ENCODE results near the gene SYT13.
"Not testable (repeated sequence)": the region's sequence is repeated elsewhere in the genome, so short reads cannot be mapped to it uniquely, and the experiment has no call there.

Gene SYT13

DNA sequence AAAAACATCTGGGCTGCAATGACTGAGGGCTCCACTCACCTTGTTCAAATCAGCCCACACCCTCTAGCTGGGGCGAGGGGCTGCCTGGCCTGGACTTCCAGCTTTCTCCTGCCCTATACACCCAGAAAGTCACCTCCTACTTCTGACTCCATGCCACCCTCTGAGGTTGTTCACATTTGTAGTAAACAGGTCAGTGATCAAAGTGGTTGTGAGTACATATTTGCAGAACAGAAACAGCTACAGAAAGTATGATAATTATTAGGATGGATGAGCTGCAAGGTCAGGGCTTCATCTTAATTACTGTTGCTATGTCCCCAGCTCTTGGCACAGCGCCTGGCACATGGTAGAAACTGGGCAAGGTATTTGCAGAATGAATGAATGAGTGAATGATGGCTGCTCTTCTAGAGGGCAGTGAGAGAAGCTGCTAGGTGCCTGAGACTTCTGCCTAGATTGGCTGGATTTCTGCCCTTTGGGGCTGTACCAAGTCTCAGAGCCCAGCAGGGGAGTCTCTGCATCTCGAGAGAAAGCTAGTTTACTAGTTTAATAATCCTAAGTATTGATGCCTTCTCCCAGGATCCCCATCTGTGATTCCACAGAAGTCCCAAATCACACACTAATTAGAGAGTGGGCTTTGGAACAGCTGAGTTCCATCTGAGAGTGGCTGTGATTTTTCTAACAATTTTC, 36.0 kb downstream of the SYT13 start:
- in situ Hi-C loops (cut with HindIII; ENCODE audit: low sequenced_read_pairs), result no loop called here

DNA sequence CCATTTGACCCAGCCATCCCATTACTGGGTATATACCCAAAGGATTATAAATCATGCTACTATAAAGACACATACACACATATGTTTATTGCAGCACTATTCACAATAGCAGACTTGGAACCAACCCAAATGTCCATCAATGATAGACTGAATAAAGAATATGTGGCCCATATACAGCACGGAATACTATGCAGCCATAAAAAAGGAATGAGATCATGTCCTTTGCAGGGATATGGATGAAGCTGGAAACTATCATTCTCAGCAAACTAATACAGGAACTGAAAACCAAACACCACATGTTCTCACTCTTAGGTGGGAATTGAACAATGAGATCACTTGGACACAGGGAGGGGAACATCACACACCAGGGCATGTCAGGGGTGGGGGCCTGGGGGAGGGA, 36.8 kb downstream of the SYT13 start:
- in situ Hi-C loops (cut with HindIII; ENCODE audit: low sequenced_read_pairs), result not testable (repeated sequence)

DNA sequence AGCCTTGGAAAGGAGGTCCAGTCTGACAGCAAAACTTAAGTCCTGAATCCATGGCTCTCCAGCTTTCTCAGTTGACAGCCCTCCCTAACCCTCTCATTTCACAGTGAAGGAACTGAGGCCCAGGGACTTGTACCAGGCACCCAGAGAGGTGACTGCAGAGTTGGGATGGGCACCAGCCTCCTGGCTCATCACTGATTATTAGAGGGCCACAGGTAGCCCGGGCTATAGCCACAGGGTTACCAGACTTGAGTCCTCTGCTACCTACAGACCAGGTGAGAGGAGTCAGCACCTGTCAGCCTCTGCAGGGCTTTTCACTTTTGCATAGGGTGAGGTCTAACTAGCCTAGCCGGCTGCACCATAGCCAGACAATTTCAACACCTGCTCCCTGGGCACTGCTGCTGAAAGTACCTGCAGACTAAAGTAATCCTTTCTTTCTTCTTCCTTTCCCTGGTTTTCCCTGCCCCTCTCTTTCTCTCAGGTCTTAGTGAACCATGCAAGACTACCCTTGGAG, 37.6 kb downstream of the SYT13 start:
- in situ Hi-C loops (cut with HindIII; ENCODE audit: low sequenced_read_pairs), result no loop called here

DNA sequence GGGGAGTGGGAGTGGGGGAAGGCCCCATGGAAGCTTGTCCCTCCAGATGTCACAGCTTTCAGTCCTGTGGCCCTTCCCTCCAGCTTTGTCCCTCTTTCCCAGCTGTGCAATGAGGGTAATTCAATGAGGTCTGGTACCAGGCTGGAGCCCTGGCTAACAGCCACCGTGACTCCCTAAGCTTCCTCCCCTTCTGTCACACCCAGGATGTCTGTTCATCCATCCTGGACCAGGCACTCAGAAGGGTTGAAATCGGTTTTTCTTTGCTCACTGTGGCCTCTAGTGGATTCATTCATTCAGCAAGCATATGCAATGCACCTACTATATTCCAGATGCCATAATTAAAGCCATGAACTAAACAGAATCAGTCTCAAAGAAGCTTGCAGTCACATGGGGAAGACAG, 38.7 kb downstream of the SYT13 start:
- in situ Hi-C loops (cut with HindIII; ENCODE audit: low sequenced_read_pairs), result no loop called here

DNA sequence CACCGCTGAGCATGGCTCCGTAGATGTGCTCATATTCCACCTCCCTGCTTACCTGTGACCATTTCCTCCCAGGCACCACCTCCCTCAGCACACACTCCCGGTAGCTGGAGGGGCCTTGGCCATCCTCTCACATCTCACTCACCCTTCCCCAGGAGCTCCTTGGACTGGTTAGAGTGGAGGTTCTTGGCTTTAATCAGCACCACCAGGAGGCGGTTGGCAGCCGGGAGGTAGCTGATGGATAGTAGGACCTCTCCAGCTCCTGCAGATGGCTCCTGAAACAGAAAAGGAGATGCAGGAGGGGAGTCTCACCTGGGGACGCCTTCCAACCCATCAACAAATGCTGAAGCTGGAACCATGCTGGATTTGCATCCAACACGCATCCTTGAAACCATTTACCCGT, 39.9 kb downstream of the SYT13 start:
- in situ Hi-C loops (cut with HindIII; ENCODE audit: low sequenced_read_pairs), result no loop called here

DNA sequence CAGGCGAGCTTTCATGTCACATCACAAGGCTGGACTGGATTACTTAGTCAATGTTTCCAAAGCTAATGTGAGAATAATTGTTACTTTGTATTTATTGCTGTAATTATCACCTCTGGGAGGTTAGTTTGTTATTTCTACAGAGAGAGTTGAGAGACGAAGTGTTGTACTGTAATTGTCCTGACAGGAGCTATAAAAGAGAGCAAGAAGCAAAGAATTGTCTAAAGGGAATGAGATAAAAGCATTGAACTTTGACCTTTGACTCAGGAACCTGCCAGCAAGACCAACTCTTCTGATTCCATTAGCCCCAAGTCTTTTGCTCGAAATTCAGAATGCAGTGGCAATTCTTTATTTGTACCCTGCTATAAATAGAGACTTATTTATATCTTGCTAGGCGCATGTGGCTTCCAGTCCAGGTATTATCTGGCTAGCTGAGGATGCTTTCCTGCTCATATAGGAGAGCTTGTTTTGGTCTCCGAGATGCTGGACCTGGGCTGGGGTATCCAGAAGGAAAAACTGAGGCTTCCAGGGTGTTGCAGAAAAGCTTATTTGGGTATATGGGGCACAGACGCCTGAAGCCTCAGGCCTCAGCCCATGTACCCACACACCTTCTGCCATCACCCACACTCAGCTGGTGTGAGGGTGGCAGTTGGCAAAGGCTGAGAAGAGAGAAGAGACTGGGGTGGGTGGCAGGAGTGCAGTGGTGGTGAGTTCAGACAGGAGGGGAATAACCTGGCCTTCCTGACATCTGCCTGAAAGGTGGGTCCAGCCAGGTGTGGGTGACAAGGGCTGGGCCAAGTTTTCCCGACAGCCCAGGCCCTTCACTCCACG, 40.7 kb downstream of the SYT13 start:
- in situ Hi-C loops (cut with HindIII; ENCODE audit: low sequenced_read_pairs), result no loop called here

DNA sequence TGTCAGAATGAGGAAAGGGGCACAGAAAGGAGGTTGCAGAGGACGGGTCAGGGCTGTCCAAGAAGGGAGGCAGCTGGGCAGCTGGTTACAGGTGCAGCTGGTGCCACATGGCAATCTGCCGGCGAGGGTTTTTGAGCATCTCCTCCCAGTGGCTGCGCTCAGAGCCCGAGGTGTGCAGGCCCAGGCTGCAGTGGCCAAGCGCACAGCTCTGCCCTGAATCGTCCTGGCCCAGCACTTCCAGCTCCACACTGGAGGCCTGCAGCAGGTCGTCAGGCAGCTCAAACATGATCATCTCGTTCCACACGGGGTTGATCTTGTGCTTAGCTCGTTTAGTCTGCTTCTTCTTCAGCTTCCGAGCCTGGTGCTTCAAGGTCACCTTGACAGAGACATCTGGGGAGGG, 42.2 kb downstream of the SYT13 start:
- in situ Hi-C loops (cut with HindIII; ENCODE audit: low sequenced_read_pairs), result no loop called here

DNA sequence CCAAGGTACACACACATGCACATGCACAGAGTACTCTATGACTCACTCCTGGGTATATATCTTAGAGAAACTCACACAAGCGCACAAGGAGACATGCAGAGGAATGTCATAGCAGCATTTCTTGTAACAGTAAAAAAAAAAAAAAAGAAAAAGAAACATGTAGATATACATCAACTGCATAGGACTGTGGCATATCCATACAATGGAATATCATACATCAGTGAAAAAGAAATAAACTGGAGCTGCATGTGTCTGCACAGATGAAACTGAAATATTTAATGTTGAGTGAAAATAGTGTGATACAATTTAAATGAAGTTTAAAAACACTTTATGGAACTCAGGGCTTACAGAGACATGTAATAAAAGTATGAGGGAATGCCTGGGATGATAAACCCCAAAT, 46.4 kb downstream of the SYT13 start:
- in situ Hi-C loops (cut with HindIII; ENCODE audit: low sequenced_read_pairs), result no loop called here

DNA sequence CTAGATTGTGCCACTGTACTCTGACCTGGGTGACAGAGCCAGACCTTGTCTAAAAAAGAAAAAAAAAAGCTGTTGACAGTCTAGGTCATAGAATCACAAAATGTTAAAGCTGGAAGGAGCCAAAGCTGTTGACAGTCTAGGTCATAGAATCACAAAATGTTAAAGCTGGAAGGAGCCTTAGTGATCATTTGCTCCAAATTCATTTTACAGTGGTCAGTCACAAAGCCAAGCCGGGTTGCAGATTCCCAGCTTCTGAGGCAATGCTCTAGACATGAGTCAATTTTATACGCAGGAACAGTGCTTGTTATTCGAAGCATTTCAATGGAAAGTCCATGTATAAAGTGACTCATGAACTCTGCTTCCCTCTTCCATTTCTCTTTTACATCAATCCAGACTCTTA, 47.4 kb downstream of the SYT13 start:
- in situ Hi-C loops (cut with HindIII; ENCODE audit: low sequenced_read_pairs), result no loop called here

DNA sequence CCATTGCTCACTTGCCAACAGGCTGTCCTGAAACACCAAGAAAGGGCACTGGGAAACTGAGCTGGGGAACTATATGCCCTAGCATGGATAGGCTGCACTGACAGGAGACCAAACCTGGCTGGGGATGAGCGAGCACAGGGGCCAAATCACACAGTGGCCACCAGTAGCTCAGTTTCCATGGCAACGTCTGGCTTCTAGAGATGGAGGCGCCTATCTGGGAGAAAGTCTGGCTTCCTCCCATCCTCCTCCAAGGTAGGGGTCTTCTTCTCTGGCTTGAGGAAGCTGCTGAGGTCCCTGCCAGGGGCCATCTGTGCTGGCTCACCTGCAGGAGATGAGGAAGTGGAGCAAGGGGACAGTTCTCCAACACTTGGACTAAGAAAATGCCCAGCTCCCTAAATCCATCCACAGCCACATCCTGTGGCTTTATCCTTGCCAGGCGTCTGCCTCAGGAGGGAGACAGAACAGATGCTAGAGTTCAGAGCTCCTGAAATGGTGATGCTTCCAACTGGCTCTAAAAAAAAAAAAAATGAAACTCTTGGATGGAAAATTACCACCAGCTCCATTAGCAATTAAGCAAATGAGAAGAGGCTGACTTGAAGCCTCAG, 48.3 kb downstream of the SYT13 start:
- in situ Hi-C loops (cut with HindIII; ENCODE audit: low sequenced_read_pairs), result no loop called here

DNA sequence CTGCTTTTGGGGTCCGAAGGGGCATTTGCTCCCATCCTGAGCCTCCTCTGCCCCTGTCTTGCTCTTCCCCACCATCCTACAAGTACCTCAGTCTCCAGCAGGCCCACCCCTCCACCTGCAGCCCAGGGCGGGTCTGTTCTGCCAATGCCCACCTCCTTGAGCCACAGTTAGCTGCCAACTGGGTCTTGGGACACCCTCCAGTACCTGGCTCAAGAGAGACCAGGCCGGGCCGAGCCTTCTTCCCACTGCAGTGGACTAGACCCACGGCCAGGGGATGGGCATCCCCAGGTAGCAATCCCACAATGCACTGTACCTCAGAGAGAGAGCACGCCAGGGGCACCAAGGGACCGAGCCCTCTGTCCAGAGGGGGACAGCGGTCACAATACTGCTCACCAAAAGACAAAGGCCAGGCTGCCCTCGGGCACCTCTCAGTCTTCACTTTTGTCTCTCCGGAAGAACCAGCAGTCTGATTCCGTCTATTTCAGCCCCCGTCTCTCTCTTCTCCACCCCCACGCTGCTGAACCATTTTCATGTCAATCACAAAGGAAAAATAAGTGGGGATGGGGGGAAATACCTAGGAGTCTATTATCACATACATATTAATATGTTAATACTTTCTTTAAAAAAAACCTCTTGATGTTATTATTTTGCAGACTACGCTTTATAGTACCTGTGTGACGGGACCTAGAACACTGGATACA, 51.7 kb downstream of the SYT13 start:
- in situ Hi-C loops (cut with HindIII; ENCODE audit: low sequenced_read_pairs), result no loop called here

DNA sequence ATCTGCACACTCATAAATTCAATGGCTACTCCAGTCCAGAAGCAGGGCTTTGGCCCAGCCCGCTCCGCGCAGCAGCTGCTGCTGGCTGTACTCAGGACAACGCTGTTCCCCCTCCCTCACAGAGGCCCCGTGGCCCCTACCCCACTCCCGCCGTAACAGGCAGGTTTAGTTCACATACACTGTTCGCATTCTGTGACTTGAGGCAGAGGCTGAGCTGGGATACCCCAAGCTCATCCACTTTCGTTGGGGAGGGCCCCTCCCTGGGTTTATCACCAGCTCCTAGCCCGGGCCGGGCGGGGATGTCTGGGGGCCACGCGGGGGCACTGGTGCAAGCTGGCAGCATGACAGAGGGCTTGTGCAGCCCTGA, 52.4 kb downstream of the SYT13 start:
- in situ Hi-C loops (cut with HindIII; ENCODE audit: low sequenced_read_pairs), result no loop called here

DNA sequence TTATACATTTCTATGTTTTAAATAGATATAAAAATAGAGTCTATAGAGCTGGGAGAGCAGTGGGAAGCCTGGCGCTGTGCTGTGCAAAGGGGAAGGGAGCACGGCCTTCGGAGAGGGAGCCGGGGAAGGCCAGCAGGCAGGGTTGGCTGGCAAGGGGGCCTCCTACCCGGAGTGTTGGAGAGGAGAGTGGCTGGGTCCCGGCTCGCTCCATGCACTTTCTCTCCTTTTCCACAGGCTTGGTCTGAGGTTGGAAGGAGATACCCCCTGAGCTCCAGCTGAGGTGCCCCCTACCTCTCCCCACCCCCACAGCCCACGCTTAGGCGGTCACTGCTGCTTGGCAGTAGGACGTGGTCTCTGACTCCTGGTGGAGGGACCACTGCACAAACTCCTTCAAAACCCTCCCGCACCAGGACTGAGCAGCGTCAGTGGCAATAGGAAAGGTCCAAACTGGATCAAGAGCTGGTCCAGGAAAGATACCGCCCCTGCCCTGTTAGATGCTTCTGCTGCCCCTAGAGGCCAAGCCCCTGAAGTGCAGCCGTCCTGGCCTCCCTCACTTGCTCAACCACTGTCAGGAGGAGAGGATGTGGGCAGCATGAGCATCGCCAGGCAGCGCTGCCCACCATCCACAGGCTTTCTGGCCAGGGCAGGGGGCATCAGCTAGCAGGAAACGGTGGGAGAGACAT, 52.9 kb downstream of the SYT13 start:
- in situ Hi-C loops (cut with HindIII; ENCODE audit: low sequenced_read_pairs), result no loop called here

DNA sequence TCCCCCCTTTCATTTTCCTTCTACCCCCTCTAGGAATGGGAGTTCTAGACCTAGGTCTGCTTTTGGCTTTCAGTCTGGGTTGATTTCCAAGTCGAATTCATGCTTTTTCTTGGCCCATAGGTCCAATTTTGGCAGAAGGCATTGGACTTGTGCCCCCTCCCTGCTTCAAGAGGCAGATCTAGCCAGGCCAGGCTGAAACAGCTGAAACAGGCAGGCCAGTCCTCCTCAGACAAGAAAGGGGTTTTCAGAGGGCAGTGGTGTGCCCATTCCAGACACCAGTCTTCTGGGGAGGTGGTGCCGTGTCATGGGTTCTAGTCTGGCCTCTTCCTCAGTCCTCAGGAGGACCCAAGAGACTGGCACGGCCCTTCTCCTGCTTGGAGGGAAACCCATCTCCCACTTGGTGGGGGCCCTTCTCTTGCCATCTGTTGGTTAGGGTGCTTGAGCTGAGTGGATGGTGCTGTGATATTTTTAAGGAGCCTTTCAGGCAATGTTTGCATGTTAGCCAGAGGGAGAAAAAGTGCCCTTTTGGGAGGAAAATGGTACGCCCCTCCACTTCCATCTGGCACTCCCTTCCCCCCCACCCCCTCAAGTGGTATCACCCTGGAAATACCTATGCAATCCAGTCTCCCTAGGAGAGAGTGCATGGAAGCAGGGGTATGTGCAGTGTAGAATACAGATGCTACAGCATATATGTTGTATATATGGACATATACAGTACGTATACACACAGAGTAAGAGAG, 53.6 kb downstream of the SYT13 start:
- in situ Hi-C loops (cut with HindIII; ENCODE audit: low sequenced_read_pairs), result no loop called here

DNA sequence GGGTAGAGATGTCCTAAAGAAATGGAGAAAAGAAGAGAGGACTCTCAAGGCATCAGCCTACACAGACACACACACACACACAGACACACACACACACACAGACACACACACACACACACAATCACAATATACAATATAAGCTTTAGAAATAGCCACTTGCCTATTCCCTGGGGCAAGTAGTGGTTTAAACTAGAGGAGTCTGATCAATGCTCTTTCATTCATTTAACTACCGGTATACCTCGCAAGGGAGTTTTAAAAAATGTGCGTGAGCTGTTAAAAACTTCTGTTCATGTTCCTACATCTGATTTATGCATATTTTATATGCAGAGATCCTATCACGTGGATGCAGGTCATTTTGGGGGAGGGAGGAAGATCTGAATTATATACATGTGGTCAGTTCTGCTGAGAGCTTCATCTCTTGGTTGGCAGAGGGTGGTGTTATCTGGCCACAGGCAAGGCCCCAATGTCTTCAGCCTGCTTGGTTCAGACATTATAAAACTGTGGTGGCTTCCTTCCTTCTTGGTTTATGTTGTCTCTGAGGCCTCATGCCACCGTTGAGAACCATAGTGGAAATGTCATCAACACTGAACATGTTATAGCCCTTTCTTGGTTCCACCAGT, 56.6 kb downstream of the SYT13 start:
- in situ Hi-C loops (cut with HindIII; ENCODE audit: low sequenced_read_pairs), result no loop called here

DNA sequence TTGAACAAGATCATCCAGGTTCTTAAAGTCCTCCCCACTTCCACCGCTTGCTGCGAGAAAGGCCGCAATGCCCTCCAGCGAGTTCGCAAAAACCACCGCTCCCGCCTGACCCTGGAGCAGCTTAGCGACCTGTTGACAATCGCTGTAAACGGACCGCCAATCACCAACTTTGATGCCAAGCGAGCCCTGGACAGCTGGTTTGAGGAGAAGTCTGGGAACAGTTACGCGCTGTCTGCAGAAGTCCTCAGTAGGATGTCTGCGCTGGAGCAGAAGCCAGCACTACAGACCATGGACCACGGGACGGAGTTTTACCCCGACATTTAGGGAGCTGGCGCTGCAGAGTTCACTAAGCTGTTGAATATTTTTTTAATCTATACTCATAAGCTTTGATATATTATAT, 58.3 kb downstream of the SYT13 start:
- in situ Hi-C loops (cut with HindIII; ENCODE audit: low sequenced_read_pairs), result no loop called here

DNA sequence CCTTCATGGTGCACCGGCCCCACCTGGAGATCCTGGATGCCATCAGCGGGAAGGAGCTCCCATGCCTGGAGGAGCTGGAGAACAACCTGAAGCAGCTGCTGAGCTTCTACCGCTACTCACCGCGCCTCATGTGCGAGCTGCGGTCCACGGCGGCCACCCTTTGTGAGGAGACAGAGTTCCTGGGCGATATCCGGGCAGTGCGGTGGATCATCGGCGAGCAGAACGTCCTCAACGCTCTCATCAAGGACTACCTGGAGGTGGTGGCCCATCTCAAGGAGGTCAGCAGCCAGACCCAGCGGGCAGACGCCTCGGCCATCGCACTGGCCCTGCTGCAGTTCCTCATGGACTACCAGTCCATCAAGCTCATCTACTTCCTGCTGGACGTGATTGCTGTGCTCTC, 59.2 kb downstream of the SYT13 start:
- in situ Hi-C loops (cut with HindIII; ENCODE audit: low sequenced_read_pairs), result no loop called here

DNA sequence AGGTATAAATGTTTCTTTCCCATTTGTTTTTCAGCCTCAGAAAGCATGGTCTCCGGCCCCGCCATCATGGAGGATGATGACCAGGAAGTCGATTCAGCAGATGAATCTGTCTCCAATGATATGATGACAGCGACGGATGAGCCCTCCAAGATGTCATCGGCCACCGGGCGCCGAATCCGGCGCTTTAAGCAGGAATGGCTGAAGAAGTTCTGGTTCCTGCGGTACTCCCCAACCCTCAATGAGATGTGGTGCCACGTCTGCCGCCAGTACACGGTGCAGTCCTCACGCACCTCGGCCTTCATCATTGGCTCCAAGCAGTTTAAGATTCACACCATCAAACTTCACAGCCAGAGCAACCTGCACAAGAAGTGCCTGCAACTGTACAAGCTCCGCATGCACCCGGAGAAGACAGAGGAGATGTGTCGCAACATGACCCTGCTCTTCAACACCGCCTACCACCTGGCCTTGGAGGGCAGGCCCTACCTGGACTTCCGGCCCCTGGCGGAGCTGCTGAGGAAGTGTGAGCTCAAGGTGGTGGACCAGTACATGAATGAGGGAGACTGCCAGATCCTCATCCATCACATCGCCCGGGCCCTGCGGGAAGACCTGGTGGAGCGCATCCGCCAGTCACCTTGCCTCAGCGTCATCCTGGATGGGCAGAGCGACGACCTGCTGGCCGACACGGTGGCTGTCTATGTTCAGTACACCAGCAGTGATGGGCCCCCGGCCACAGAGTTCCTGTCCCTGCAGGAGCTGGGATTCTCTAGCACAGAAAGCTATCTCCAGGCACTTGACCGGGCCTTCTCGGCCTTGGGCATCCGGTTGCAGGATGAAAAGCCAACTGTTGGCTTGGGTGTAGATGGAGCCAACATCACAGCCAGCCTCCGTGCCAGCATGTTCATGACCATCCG, 59.9 kb downstream of the SYT13 start:
- in situ Hi-C loops (cut with HindIII; ENCODE audit: low sequenced_read_pairs), result no loop called here

DNA sequence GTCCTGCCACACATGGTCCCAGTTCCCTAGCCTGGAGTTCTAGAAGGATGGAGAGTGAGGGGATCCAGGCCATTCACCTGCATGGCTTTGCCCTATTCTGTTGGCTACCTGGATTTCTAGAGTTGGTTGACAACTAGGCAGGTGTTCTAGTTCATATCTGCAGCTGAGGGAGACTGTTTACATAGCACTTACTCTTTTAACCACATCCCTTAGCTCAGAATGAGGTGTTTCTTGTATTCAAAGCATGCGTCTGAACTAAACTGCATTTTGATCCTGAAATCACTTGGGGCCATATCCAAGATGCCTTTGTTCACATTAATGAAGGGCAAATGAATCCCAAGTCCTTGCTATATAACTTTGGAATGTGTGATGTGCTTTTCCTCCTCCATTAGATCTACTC, 60.9 kb downstream of the SYT13 start:
- in situ Hi-C loops (cut with HindIII; ENCODE audit: low sequenced_read_pairs), result no loop called here
